GM18517 (cell line): ENCODE results near the gene PSMA6.
"Not testable (repeated sequence)": the region's sequence is repeated elsewhere in the genome, so short reads cannot be mapped to it uniquely, and the experiment has no call there.

Experiments used
- ATAC-seq: cut with Tn5 transposase; IDR thresholded peaks from one replicate; pipeline ENCODE4 v1.9.1; 2021; ENCODE audit warnings: mild to moderate bottlenecking, moderate library complexity; ENCODE audit not compliant: unreplicated experiment

PSMA6 gene

GRCh38 chr14:35284506-35284905 is 7.7 kb upstream of the PSMA6 start:
- no peak for ATAC-seq

- ATAC-seq, result peak; percentile 73
These were observed 6.8 kb upstream of the PSMA6 start for GRCh38 chr14:35285168-35286002.

GRCh38 chr14:35286003-35286600 is 6.1 kb upstream of the PSMA6 start:
- ATAC-seq, result no peak

GRCh38 chr14:35286707-35287106 is 5.5 kb upstream of the PSMA6 start:
- no peak for ATAC-seq

GRCh38 chr14:35287431-35288013 is 4.7 kb upstream of the PSMA6 start:
- ATAC-seq, result no peak

- no peak for ATAC-seq
These were observed 2.6 kb upstream of the PSMA6 start for GRCh38 chr14:35289623-35290022.

- ATAC-seq, result peak; percentile 7
These were observed 784 bp downstream of the PSMA6 start for GRCh38 chr14:35292770-35293561.

GRCh38 chr14:35295845-35296161 is 3.6 kb downstream of the PSMA6 start:
- ATAC-seq, result no peak

- ATAC-seq, result no peak
These were observed 4.4 kb downstream of the PSMA6 start for GRCh38 chr14:35296545-35296944.

- no peak for ATAC-seq
These were observed 5.5 kb downstream of the PSMA6 start for GRCh38 chr14:35297706-35298105.

- no peak for ATAC-seq
These were observed 6.2 kb downstream of the PSMA6 start for GRCh38 chr14:35298351-35298750.

- no peak for ATAC-seq
These were observed 7.5 kb downstream of the PSMA6 start for GRCh38 chr14:35299708-35300107.

- ATAC-seq, result no peak
These were observed 8.0 kb downstream of the PSMA6 start for GRCh38 chr14:35300228-35300627.

GRCh38 chr14:35301334-35301733 is 9.2 kb downstream of the PSMA6 start:
- not testable (repeated sequence) for ATAC-seq

GRCh38 chr14:35301735-35302528 is 9.8 kb downstream of the PSMA6 start:
- ATAC-seq, result no peak

- ATAC-seq, result no peak
These were observed 11.2 kb downstream of the PSMA6 start for GRCh38 chr14:35303149-35303935.

GRCh38 chr14:35304812-35305462 is 12.8 kb downstream of the PSMA6 start:
- ATAC-seq, result no peak

- no peak for ATAC-seq
These were observed 13.5 kb downstream of the PSMA6 start for GRCh38 chr14:35305633-35306032.

- ATAC-seq, result no peak
These were observed 13.9 kb downstream of the PSMA6 start for GRCh38 chr14:35306114-35306513.
